GM12801 (cell line): ENCODE data around the gene XRCC4.

Experiments
- CTCF ChIP-seq: IDR thresholded peaks from one replicate; pipeline ENCODE4 v1.5.1; 2011; ENCODE audit warnings: control low read depth; ENCODE audit not compliant: insufficient read length; ENCODE audit errors: extremely low read depth

Gene XRCC4

DNA sequence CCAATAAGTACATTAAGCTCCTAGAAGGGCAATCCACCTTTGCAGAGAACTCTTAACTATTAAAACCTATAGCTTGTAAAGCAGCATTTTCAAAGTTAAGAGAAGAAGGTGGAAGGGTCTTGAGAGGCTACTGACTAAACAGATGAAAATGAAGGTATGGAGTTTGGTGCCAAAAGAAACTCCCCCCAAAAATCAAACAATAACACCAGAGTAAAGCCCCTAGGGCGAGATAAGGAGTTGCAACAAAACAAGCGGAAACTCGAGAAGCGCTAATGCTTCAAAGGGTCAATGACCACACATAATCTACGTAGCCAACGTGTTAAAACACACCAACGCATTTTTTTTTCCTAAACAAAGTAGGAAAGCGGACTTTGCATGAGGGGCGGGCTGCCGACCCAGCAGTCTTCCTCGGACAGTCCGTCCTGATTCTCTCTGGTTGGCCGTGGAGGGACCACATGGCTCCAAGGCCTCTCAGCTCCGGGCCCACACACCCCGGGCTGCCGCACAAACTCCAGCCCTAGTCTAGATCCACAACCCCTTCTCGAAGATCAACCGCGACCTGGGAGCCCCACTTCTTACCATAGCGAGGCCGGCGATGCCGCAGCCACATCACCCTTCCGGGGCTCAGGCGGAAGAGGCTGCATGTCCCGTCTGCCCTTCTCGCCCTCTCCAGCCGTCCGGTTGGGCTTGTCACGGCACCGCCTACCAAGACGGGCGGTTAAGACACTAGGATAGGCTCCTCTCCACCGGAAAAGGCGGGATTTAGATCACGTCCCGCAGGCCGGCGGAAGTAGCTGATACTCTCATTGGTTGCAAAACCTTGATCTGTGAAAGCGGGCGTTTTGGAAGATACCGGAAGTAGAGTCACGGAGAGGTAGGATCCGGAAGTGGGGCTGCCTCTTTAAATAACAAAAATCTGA is at the start of gene XRCC4, which contains the start of gene TMEM167A:
TSS of gene XRCC4 (plus strand) at position 806 of the 920 bp plus-strand sequence. CDS start 27,373 bp downstream, outside the sequence.
TSS of gene TMEM167A (minus strand) at position 653 of the 920 bp plus-strand sequence. CDS start at position 582, 71 bp downstream.
- TF ChIP-seq CTCF: no peak

DNA sequence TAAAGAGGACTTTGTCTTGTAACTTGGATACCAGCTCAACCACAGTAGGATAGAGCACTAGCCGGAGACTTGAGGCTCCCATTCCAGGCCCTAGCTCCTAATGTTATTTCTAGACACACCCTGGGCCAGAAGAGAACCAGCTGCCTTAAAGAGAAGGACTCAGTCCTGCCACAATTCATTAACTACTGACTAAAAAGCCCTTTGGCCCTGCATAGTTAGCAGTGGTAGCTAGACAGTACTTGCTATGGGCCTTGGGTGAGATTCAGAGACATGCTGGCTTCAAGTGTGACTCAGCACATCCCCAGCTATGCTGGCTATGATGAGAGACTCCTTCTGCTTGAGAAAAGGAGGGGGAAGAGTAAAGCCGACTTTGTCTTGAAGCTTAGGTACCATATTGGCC is 47.4 kb upstream of the XRCC4 start:
- TF ChIP-seq CTCF: no peak

- no peak for TF ChIP-seq CTCF
Observed at GRCh38 chr5:83031381-83031780, 46.0 kb upstream of the XRCC4 start.

DNA sequence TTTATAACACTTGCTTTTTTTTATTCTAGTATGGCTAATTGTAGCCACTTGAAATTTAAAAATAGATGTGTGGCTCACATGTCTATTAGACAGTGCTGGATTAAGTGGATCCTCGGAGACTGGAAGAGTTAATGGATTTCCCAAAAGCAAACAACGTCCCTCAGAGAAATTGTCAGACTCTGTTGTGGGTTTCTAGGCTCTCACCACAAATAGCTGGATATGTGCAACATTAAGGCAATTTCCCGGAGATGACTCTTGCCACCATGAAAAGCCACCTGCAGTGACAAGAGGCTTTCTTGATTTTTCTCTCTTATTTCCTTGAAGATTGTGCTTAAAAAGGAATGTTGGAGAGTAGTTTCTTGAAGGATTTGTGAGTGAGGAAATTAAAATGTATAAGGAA is 43.3 kb upstream of the XRCC4 start:
- no peak for TF ChIP-seq CTCF

- no peak for TF ChIP-seq CTCF
Observed at GRCh38 chr5:83034528-83035207, 42.7 kb upstream of the XRCC4 start.

GRCh38 chr5:83035373-83036100 is 41.8 kb upstream of the XRCC4 start:
- TF ChIP-seq CTCF: no peak
